Measurements from ENCODE around the gene MT2A.

DNA sequence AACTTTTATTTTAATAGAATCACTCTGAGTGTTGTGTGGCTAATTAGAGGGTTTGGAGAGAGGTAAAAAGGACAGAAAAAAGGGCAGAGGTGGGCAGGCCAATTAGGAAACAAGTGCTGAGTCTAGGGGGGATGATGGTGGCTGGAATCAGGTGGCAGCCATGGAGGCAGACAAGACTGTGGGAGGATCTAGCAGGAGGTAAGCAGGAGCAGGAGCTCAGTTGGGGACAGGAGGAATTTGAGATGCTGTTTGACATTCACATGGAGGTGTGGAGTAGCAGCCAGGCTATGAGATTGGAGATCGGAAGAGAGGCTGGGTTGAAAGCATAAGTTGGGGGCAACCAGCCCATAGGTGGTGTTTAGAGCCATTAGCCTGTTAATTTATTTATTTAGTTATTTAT, 47.3 kb upstream of the MT2A start:
- no peak for TF ChIP-seq EP300 (IDR thresholded peaks at IDR 0.05; ENCODE audit: borderline replicate concordance)
- TF ChIP-seq RAD21 (IDR thresholded peaks at IDR 0.05; ENCODE audit: low read depth): no peak
- TF ChIP-seq, protein P1, sequence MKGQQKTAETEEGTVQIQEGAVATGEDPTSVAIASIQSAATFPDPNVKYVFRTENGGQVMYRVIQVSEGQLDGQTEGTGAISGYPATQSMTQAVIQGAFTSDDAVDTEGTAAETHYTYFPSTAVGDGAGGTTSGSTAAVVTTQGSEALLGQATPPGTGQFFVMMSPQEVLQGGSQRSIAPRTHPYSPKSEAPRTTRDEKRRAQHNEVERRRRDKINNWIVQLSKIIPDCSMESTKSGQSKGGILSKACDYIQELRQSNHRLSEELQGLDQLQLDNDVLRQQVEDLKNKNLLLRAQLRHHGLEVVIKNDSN (IDR thresholded peaks at IDR 0.05): no peak
- TF ChIP-seq TAF1 (IDR thresholded peaks at IDR 0.05; ENCODE audit: low read depth): no peak
- no peak for TF ChIP-seq YY1 (IDR thresholded peaks at IDR 0.05; ENCODE audit: low read depth)
- no peak for TF ChIP-seq FOXM1 (IDR thresholded peaks at IDR 0.05; ENCODE audit: borderline replicate concordance, low read depth)
- TF ChIP-seq, protein P2, sequence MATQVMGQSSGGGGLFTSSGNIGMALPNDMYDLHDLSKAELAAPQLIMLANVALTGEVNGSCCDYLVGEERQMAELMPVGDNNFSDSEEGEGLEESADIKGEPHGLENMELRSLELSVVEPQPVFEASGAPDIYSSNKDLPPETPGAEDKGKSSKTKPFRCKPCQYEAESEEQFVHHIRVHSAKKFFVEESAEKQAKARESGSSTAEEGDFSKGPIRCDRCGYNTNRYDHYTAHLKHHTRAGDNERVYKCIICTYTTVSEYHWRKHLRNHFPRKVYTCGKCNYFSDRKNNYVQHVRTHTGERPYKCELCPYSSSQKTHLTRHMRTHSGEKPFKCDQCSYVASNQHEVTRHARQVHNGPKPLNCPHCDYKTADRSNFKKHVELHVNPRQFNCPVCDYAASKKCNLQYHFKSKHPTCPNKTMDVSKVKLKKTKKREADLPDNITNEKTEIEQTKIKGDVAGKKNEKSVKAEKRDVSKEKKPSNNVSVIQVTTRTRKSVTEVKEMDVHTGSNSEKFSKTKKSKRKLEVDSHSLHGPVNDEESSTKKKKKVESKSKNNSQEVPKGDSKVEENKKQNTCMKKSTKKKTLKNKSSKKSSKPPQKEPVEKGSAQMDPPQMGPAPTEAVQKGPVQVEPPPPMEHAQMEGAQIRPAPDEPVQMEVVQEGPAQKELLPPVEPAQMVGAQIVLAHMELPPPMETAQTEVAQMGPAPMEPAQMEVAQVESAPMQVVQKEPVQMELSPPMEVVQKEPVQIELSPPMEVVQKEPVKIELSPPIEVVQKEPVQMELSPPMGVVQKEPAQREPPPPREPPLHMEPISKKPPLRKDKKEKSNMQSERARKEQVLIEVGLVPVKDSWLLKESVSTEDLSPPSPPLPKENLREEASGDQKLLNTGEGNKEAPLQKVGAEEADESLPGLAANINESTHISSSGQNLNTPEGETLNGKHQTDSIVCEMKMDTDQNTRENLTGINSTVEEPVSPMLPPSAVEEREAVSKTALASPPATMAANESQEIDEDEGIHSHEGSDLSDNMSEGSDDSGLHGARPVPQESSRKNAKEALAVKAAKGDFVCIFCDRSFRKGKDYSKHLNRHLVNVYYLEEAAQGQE (IDR thresholded peaks at IDR 0.05; ENCODE audit: low read depth): no peak
- TF ChIP-seq NFIC (IDR thresholded peaks at IDR 0.05): no peak
- no peak for TF ChIP-seq CEBPB (IDR thresholded peaks at IDR 0.05)
- TF ChIP-seq EGR1 (IDR thresholded peaks at IDR 0.05): no peak
- TF ChIP-seq CREB1 (IDR thresholded peaks at IDR 0.05; ENCODE audit: low read depth): no peak
- no peak for TF ChIP-seq ZBTB7A (IDR thresholded peaks at IDR 0.05; ENCODE audit: low read depth)
- TF ChIP-seq TEAD4 (IDR thresholded peaks at IDR 0.05): no peak
